HG03520 (cell line): ENCODE measurements around the gene MTFP1.
"Not testable (repeated sequence)": the region's sequence is repeated elsewhere in the genome, so short reads cannot be mapped to it uniquely, and the experiment has no call there.

Experiments
- ATAC-seq: cut with Tn5 transposase; IDR thresholded peaks from one replicate; pipeline ENCODE4 v1.9.1; 2021; ENCODE audit warnings: mild to moderate bottlenecking, moderate library complexity; ENCODE audit not compliant: unreplicated experiment

MTFP1 gene

DNA sequence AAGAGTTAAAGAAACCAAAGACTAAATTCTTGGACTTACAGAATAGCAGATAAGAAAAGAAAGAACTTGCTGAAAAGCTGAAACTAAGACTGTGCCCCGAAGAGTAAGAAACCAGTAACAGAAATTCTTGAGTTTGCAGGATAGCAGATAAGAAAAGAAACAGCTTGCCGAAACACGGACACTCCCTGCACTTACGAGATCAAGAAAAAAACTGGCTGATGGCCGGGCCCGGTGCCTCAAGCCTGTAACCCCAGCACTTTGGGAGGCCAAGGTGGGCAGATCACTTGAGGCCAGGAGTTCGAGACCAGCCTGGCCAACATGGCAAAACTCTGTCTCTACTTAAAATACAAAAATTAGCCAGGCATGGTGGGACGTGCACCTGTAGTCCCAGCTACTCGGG lies 25.9 kb downstream of the MTFP1 start:
- ATAC-seq, result not testable (repeated sequence)

GRCh38 chr22:30452861-30453260 lies 27.3 kb downstream of the MTFP1 start:
- ATAC-seq, result no peak

DNA sequence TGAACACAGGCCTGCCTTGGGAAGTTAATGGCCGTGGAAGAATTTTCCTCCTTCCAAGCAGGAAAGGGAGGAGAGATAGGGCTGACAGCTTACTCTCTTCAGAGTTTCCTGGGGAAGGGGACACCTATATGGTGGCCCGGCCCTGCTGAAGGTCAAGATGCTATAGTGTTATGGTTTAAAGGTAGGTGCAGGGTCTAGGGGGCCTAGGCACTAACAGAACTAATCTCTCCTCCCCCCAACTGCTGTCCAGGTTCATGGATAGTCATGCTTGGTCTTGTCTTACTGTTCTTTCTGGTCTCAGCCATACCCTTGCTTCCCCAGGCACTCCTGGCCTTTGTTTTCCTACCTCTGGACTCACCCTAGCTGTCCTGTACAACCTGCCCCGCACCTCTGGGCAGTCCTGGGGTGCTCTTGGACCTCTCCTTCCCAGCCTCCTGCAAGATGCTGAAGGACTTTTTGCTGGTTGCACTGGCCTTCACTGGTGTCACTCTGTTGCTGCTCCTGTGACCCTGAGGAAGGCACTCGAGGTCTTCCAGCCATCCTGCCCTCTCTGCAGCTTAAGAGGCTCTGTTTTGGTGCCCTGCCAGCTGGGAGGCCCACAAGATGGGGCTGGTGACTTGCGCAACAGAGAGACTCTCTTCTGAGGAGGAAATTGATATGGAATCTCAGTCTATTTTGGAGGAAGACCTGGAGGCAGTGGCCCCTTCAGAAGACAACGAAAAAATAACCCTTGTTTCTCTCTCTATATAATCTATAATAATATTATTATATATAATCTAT lies 28.4 kb downstream of the MTFP1 start:
- ATAC-seq, result no peak

DNA sequence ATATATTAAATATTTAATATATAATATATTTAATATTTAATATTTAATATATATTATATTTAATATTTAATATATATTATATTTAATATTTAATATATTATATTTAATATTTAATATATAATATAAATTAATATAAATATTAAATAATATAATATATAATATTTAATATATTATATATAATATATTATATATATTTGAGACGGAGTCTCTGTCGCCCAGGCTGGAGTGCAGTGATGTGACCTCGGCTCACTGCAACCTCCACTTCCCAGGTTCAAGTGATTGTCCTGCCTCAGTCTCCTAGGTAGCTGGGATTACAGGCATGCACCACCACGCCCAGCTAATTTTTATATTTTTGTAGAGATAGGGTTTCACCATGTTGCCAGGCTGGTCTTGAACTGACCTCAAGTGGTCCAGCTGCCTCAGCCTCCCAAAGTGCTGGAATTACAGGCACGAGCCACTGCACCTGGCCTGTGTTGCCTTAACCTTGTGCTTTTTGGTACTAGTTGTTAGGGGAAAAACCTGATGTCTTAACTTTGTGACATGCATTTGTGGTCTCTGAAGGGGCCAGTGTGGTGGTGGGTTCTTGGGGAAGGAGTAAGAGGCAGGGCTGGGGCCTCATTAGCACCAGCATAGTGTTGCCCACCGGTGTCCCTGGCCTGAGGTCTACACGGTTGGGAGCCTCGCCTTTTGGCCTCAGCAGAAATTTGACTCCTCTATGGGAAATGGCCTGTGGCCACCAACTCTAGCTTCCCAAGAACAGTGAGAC lies 29.7 kb downstream of the MTFP1 start:
- ATAC-seq, result no peak

DNA sequence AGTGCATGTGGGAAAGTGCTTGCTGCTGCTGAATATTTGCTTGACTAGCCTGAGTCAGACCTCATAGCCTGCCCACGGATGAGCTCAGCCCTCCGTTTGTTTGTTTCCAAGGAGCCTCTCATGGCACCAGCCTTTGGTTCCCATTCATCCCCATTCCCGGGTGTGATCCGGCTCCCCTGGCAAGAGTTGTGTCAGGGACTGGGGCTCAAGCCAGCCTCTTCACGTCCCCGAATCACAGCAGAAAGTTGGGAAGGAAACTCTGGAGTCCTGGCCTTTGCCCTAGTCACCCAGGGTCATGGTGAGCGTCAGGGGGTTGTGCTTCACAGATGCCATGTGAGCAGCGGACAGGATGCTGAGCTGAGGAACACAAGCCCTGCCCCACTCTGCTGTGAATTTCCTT lies 32.4 kb downstream of the MTFP1 start:
- no peak for ATAC-seq

DNA sequence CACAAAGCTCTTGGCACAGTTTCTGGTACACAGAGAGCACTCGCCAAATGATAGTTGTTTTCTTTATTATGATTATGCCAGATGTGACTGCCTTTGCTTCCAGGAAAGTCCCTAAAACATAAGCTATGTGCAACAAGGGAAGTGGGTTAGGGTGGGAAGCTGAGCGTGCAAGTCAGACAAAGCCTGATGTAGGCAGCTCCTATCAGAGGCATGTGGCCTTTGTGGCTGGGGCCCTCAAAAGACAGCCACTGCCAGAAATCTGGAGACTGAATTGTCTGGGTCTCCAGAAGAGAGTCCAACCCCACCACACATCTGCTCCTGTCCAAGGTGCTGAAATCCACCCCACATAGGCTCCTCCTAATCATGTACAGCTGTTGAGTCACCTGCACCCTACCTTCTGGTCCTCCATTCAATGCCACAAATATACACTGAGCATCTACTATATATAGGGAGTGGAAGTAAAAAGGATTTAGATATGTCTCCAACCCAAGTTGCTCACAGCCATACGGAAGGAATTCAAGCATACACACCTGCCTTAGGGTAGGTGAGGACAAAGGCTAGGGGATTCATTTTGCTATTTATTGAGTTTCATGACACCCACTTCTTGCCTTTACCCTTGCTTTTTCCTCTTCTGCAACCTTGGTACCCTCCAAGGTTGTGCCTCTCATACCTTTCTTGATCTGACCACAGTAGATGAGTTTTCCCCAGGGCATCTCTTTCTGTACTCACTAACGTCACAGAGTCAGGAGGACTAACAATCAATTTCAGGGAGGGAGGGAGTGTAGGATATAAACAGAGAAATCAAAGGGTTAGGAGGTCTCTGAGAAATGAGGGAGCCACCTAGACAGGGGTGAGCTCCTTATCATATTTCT lies 33.8 kb downstream of the MTFP1 start:
- no peak for ATAC-seq

- ATAC-seq, result no peak
Measured at GRCh38 chr22:30460147-30460546, 34.6 kb downstream of the MTFP1 start.

GRCh38 chr22:30460555-30460954 lies 35.0 kb downstream of the MTFP1 start:
- not testable (repeated sequence) for ATAC-seq

DNA sequence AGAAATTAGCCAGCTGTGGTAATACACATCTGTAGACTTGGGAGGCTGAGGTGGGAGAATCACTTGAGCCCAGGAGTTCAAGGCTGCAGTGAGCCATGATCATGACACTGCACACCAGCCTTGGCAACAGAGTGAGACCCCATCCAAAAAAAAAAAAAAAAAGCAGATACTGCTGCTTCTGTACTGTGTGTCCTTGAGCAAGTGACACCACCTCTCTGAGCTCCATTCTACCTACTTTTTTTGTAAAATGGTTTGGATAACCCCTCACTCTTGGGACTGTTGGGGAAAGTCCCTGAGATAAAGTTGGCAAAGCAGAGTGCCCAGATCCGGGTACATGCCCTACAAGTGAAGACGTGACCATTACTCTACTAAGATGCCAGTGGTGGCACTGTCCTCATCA lies 43.6 kb downstream of the MTFP1 start:
- ATAC-seq, result no peak

DNA sequence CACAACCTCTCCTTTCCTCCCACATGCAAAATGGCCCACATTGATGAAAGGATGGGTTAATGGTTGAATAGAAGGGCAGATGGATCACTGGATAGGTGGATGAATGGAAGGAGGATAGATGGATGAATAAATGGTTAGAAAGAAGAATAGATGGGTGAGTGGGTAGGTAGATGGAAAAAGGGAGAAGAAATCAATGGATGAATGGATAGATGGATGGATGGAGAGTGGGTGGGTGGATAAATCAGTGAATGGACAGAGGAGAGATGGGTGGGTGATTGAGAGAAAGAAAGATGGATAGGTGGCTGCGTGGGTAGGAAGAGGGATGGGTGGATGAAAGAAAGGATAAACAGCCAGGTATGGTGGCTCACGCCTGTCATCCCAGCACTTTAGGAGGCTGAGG lies 45.1 kb downstream of the MTFP1 start:
- ATAC-seq, result no peak

- ATAC-seq, result no peak
Measured at GRCh38 chr22:30471616-30472318, 46.2 kb downstream of the MTFP1 start, which contains the start of gene SEC14L3. Gene SEC14L3, minus strand, starts transcription at chr22:30472017. Its CDS starts 59 bp downstream, at chr22:30471958.

DNA sequence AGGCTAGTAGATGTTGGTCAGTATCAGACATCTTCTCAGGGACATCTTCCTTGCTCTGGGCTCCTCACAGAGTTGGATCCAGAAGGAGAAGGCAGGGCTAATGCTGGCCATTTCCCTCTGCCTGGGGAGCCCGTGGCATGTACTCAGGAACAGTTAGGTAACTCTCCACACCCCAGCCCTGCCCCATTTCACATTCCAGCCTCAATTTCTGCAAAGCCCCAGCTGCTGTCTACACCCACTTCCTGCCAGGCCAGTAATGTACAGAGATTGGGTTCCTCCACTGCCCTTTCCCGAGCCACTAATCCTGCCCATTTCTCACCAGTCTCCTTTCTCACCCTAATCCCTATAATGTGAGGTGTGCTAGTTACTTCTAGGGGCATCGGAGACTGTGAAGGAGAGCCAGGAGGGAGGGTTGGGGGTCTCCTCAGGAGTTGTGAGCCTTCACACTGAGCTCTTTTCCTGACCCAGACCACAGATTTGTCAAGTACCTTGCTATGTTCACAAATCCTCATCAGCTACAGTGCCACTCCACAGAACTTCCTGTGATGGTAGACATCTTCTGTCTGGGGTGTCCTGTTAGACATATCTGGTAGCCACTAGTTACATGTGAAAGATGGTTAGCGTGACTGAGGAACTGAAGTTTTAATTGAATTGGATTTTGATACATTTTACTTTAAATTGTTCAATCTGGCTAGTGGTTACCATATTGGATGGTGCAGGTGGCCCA lies 47.6 kb downstream of the MTFP1 start:
- no peak for ATAC-seq

GRCh38 chr22:30474121-30474520 lies 48.6 kb downstream of the MTFP1 start:
- no peak for ATAC-seq

DNA sequence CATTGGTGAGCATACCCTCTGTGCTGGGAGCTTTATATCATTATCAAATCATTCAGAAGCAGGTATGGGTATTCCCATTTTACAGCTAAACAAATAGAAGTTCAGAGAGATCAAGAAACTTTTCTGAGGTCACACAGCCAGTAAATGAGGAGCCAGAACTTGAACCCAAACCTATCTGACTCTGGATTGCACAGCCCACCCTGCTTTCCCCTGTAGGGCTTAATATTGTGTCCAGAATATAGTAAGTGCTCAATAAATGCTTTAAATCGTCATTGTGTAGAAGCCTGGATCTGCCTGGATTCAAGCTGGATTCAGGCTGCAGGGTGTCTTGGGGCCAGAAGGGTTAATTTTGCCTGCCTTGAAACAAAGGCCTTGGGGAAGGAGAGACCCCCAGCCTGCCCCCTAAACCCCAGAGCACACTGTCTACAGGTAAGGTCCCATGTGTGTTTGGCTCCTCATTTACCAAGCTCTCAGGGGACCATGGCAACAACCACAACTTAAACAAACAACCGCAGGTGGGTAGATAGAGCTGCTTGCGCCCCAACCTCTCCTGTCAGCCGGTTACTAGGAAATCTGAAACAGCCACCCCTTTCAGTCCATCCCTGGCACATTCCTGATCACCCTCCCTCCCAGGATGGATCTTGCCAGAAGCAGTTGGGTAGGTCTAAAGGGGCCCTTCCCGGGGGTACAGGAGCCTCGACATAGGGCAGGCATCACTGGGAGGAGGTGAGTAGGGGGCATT lies 49.3 kb downstream of the MTFP1 start:
- no peak for ATAC-seq
